CD14-positive monocyte (primary cell): ENCODE measurements around the gene DET1. TPM values are rescaled to one million over a fixed set of nuclear protein-coding genes. Genes with fewer than 3 reads are reported as not detected.

ENCODE experiments used
- DNase-seq, 3 donors: peaks; one replicate each; pipeline ENCODE4 v3.0.0-alpha.2; 2011 to 2022
- H2AFZ ChIP-seq: 2 replicates; pipeline ENCODE4 v1.6.0; 2012; ENCODE audit warnings: mild to moderate bottlenecking, low read depth, low read length, inconsistent platforms; ENCODE audit not compliant: insufficient read depth, poor library complexity, severe bottlenecking
- H3K27ac ChIP-seq, 2 donors: 1 replicate in 1 of 2; 2 replicates in 1 of 2; pipeline ENCODE4 v1.5.1; 2012 to 2013; ENCODE audit warnings: low read length in 2 of 2, control low read depth in 1 of 2, inconsistent platforms in 1 of 2, low read depth in 1 of 2, mild to moderate bottlenecking in 1 of 2
- H3K27me3 ChIP-seq, 2 donors: one replicate each; pipeline versions ENCODE4 v1.6.0 to v1.6.1; 2011 to 2013; ENCODE audit warnings: low read length in 2 of 2; ENCODE audit not compliant: control insufficient read depth in 2 of 2, insufficient read depth in 2 of 2
- H3K36me3 ChIP-seq, 2 donors: replicated peaks in 1 of 2; 1 replicate in 1 of 2; 2 replicates in 1 of 2; pipeline versions ENCODE4 v1.5.1 to v1.6.1; 2012 to 2013; ENCODE audit warnings: low read length in 2 of 2, control low read depth in 1 of 2, inconsistent platforms in 1 of 2, mild to moderate bottlenecking in 1 of 2; ENCODE audit not compliant: insufficient read depth in 2 of 2, control insufficient read depth in 1 of 2
- H3K4me1 ChIP-seq, 2 donors: 1 replicate in 1 of 2; 2 replicates in 1 of 2; pipeline versions ENCODE4 v1.5.1 to v1.6.1; 2012 to 2013; ENCODE audit warnings: low read length in 2 of 2, control low read depth in 1 of 2, inconsistent platforms in 1 of 2, mild to moderate bottlenecking in 1 of 2, moderate library complexity in 1 of 2; ENCODE audit not compliant: insufficient read depth in 2 of 2, control insufficient read depth in 1 of 2
- H3K4me2 ChIP-seq: replicated peaks from 2 replicates; pipeline ENCODE3; 2012; ENCODE audit warnings: low read length, moderate library complexity, mild to moderate bottlenecking; ENCODE audit not compliant: poor library complexity, severe bottlenecking; ENCODE audit errors: extremely low read depth
- H3K4me3 ChIP-seq, 3 experiments: fragments of 200-600 bp in 1 of 3; sonication (generic) in 1 of 3; replicated peaks in 1 of 3; 1 replicate in 2 of 3; 2 replicates in 1 of 3; pipeline ENCODE4 v1.5.1; 2011 to 2013; ENCODE audit warnings: low read length in 3 of 3, mild to moderate bottlenecking in 3 of 3, control low read depth in 2 of 3, low read depth in 2 of 3, inconsistent platforms in 1 of 3, moderate library complexity in 1 of 3
- H3K79me2 ChIP-seq: 2 replicates; pipeline ENCODE4 v1.6.0; 2012; ENCODE audit warnings: mild to moderate bottlenecking, control low read depth, inconsistent platforms, low read length, moderate library complexity; ENCODE audit not compliant: insufficient read depth
- H3K9ac ChIP-seq: 2 replicates; pipeline ENCODE4 v1.6.0; 2017; ENCODE audit warnings: low read length, mild to moderate bottlenecking; ENCODE audit not compliant: insufficient read depth, poor library complexity, severe bottlenecking
- H3K9me3 ChIP-seq, 2 donors: replicated peaks in 1 of 2; 1 replicate in 1 of 2; 2 replicates in 1 of 2; pipeline versions ENCODE4 v1.5.1 to v1.6.1; 2012 to 2013; ENCODE audit warnings: low read length in 2 of 2, control low read depth in 1 of 2; ENCODE audit not compliant: control insufficient read depth in 1 of 2, insufficient read depth in 1 of 2
- H4K20me1 ChIP-seq: 2 replicates; pipeline ENCODE4 v1.6.0; 2012; ENCODE audit warnings: mild to moderate bottlenecking, low read length, control low read depth, moderate library complexity; ENCODE audit not compliant: insufficient read depth
- H3K27ac Mint-ChIP-seq, 7 donors: one replicate each; pipeline ENCODE4 v1.8.0; 2020; ENCODE audit warnings: mild to moderate bottlenecking in 7 of 7, mixed read lengths in 7 of 7, moderate library complexity in 6 of 7, inconsistent platforms in 2 of 7
- H3K27me3 Mint-ChIP-seq, 3 donors: one replicate each; pipeline ENCODE4 v1.8.0; 2021 to 2022; ENCODE audit warnings: low read depth in 3 of 3, mild to moderate bottlenecking in 3 of 3, mixed read lengths in 3 of 3, moderate library complexity in 3 of 3, inconsistent platforms in 1 of 3
- H3K36me3 Mint-ChIP-seq, 2 donors: one replicate each; pipeline ENCODE4 v1.8.0; 2020; ENCODE audit warnings: mixed read lengths in 2 of 2, inconsistent platforms in 1 of 2, mild to moderate bottlenecking in 1 of 2
- H3K4me1 Mint-ChIP-seq: one replicate; pipeline ENCODE4 v1.8.0; 2020; ENCODE audit warnings: mild to moderate bottlenecking, mixed read lengths
- H3K4me3 Mint-ChIP-seq, 2 donors: one replicate each; pipeline ENCODE4 v1.8.0; 2020; ENCODE audit warnings: mild to moderate bottlenecking in 2 of 2, mixed read lengths in 2 of 2, moderate library complexity in 1 of 2
- H3K9me3 Mint-ChIP-seq, 7 donors: one replicate each; pipeline ENCODE4 v1.8.0; 2020 to 2022; ENCODE audit warnings: mixed read lengths in 7 of 7, mild to moderate bottlenecking in 6 of 7, moderate library complexity in 6 of 7, inconsistent platforms in 2 of 7
- WGBS: methylation state at CpG from one replicate; pipeline ENCODE4 v1.1.5; 2013; ENCODE audit warnings: missing lambda C conversion rate; ENCODE audit not compliant: insufficient coverage; 5-methylcytosine and 5-hydroxymethylcytosine counted together
- intact Hi-C, 2 donors: fragments of 100-400 bp; cut with micrococcal nuclease; formaldehyde crosslinking; loops; one replicate each; pipeline versions ENCODE4 v1.15.0 to v1.15.1; 2023
- polyA plus RNA-seq, 3 donors: library from polyadenylated mRNA; depleted of rRNA in 1 of 3; unstranded in 2 of 3; stranded (reverse) in 1 of 3; fragments of 300-500 nt in 2 of 3; fragments of >200 nt in 1 of 3; fragmentation: Illumina TruSeq in 2 of 3; gene quantifications; 1 replicate in 2 of 3; 2 replicates in 1 of 3; pipeline ENCODE4 v1.2.3, GENCODE V29; 2012 to 2021
- TF ChIP-seq, protein P1 (sequence below): fragments of 200-600 bp; IDR thresholded peaks from one replicate; pipeline ENCODE4 v1.8.0; 2022; ENCODE audit warnings: antibody characterized with exemption, mild to moderate bottlenecking

Gene DET1
- polyA plus RNA-seq, 3 donors, result 0.88 to 3.4 (median 1.8) TPM

DNA sequence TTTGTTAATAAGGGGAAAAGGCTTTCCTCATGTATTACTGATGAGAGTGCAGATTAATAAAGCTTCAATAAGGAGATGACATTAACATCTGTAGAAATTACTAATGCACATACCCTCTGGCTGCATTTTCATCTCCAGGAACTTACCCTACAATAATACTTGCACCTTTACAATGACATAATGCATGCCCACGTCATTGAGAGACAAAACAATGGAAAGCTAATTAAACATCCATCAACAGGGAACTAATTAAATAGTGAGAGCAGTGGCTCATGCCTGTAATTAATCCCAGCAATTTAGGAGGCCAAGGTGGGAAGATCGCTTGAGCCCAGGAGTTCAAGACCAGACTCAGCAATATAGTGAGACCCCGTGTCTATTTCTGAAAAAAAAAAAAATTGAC is 32.8 kb upstream of the DET1 start:
- H3K4me3 Mint-ChIP-seq, result no peak overlapping the region

DNA sequence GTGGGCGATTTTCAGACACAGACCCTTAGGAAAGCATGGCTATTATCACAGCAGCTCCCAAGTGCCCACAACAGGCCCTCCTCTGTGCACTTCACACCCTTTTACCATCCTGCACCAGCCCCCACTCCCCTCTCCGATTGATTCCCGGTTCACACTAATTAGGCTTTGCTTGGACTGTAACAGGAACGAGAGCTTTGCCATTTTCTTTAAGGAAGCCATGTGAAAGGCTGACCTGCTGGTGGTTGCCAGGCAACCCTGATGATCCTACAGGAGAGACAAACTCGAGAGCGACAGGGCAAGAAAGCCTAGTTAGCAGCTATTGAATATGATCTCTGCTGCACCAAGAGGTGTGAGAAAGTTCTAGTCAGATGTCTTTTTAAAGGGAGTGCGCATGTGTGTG is 28.2 kb upstream of the DET1 start:
- Histone ChIP-seq H4K20me1 (no peaks in the 10 kb centered on the region), H3K36me3 (no peaks in the 10 kb centered on the region), H3K27ac (no peak overlapping the region), H3K9ac (no peak overlapping the region), H3K9me3 (no peaks in the 10 kb centered on the region), H3K4me1 (no peaks in the 10 kb centered on the region), H3K4me3 (no peak overlapping the region), H3K27me3 (no peaks in the 10 kb centered on the region), H3K79me2 (no peaks in the 10 kb centered on the region), H3K4me2 (no peak overlapping the region), H2AFZ (no peak overlapping the region)
- DNase-seq, result no peak
- 74% methylated on average over 7 of the region's 7 CpGs for WGBS
- Mint-ChIP-seq H3K36me3 (no peaks in the 10 kb centered on the region), H3K4me1 (no peaks in the 10 kb centered on the region), H3K4me3 (no peak overlapping the region), H3K9me3 (no peaks in the 10 kb centered on the region), H3K27me3 (peaks cover 3 to 6% (median 4%) of the 10 kb centered on the region in 3 donors), H3K27ac (no peak overlapping the region)
- TF ChIP-seq, protein P1, sequence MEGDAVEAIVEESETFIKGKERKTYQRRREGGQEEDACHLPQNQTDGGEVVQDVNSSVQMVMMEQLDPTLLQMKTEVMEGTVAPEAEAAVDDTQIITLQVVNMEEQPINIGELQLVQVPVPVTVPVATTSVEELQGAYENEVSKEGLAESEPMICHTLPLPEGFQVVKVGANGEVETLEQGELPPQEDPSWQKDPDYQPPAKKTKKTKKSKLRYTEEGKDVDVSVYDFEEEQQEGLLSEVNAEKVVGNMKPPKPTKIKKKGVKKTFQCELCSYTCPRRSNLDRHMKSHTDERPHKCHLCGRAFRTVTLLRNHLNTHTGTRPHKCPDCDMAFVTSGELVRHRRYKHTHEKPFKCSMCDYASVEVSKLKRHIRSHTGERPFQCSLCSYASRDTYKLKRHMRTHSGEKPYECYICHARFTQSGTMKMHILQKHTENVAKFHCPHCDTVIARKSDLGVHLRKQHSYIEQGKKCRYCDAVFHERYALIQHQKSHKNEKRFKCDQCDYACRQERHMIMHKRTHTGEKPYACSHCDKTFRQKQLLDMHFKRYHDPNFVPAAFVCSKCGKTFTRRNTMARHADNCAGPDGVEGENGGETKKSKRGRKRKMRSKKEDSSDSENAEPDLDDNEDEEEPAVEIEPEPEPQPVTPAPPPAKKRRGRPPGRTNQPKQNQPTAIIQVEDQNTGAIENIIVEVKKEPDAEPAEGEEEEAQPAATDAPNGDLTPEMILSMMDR, result no peak
- intact Hi-C loops, result no loop called here

More for the DNA sequence above, 32.8 kb upstream of the DET1 start:
- H3K9me3 Mint-ChIP-seq, result peaks cover 0 to 4% (median 0%) of the 10 kb centered on the region in 7 donors
- intact Hi-C loops, result no loop called here
- H3K36me3 Mint-ChIP-seq, result no peaks in the 10 kb centered on the region
- no peak overlapping the region for H3K4me3 ChIP-seq
- no peak for DNase-seq
- no peak overlapping the region for H3K4me2 ChIP-seq
- H3K27me3 ChIP-seq, result no peaks in the 10 kb centered on the region
- no peak overlapping the region for H3K27ac ChIP-seq
- no peak overlapping the region for H3K27ac Mint-ChIP-seq
- H3K9ac ChIP-seq, result no peak overlapping the region
- no peaks in the 10 kb centered on the region for H3K79me2 ChIP-seq
- no peaks in the 10 kb centered on the region for H4K20me1 ChIP-seq
- no peaks in the 10 kb centered on the region for H3K36me3 ChIP-seq
- WGBS, result no CpG with 5 or more reads among the region's 3 CpGs
- H2AFZ ChIP-seq, result no peak overlapping the region
- no peaks in the 10 kb centered on the region for H3K4me1 Mint-ChIP-seq
- H3K27me3 Mint-ChIP-seq, result peaks cover 1 to 4% (median 3%) of the 10 kb centered on the region in 3 donors
- no peaks in the 10 kb centered on the region for H3K9me3 ChIP-seq
- no peaks in the 10 kb centered on the region for H3K4me1 ChIP-seq
- TF ChIP-seq, protein P1, result no peak
